HG03571 (cell line): ENCODE measurements around the gene NTN5.

Source experiments
- ATAC-seq: cut with Tn5 transposase; IDR thresholded peaks from one replicate; pipeline ENCODE4 v1.9.1; 2021; ENCODE audit not compliant: unreplicated experiment

The NTN5 gene

GRCh38 chr19:48616041-48616436, 56.8 kb downstream of the NTN5 start:
- ATAC-seq: no peak

GRCh38 chr19:48615231-48616040, 57.4 kb downstream of the NTN5 start:
- no peak for ATAC-seq

- no peak for ATAC-seq
Observed at GRCh38 chr19:48614436-48615230, 58.2 kb downstream of the NTN5 start, which contains the start of gene FAM83E. Gene FAM83E (minus strand): TSS chr19:48615076. CDS start chr19:48613372, 1,704 bp downstream.

- no peak for ATAC-seq
Observed at GRCh38 chr19:48613852-48614435, 58.9 kb downstream of the NTN5 start.

- no peak for ATAC-seq
Observed at GRCh38 chr19:48613024-48613851, 59.6 kb downstream of the NTN5 start.

GRCh38 chr19:48611872-48612271, 60.9 kb downstream of the NTN5 start:
- no peak for ATAC-seq
